Activated naive CD4-positive, alpha-beta T cell treated with anti-CD3 and anti-CD28 coated beads for 36 hours (primary cell): ENCODE measurements around the gene NLRP1. TPM values are rescaled to one million over a fixed set of nuclear protein-coding genes. Genes with fewer than 3 reads are reported as not detected.

Experiments used
- CTCF ChIA-PET: fragments of 350-600 bp; sonication (Branson Sonifier 250); formaldehyde crosslinking; loops from one replicate; lab custom pipeline; 2021; ENCODE audit warnings: antibody characterized with exemption; lab: Charles Lee
- DNase-seq: peaks from one replicate; pipeline ENCODE4 v3.0.0-alpha.2; 2020
- H3K27ac Mint-ChIP-seq: one replicate; pipeline ENCODE4 v1.8.0; 2021; ENCODE audit warnings: mild to moderate bottlenecking, mixed read lengths
- H3K27me3 Mint-ChIP-seq: one replicate; pipeline ENCODE4 v1.8.0; 2021; ENCODE audit warnings: low read depth, mixed read lengths
- H3K36me3 Mint-ChIP-seq: one replicate; pipeline ENCODE4 v1.8.0; 2021; ENCODE audit warnings: low read depth, mixed read lengths
- H3K4me1 Mint-ChIP-seq: one replicate; pipeline ENCODE4 v1.8.0; 2021; ENCODE audit warnings: low read depth, mixed read lengths
- H3K4me3 Mint-ChIP-seq: one replicate; pipeline ENCODE4 v1.8.0; 2021; ENCODE audit warnings: mild to moderate bottlenecking, moderate library complexity, mixed read lengths
- H3K9me3 Mint-ChIP-seq: one replicate; pipeline ENCODE4 v1.8.0; 2021; ENCODE audit warnings: mixed read lengths
- intact Hi-C: fragments of 100-400 bp; cut with micrococcal nuclease; formaldehyde crosslinking; loops from one replicate; pipeline ENCODE4 v1.15.1; 2023
- total RNA-seq, 2 experiments: library from RNA; stranded (reverse); gene quantifications; one replicate each; pipeline ENCODE4 v1.2.3, GENCODE V29; 2021

The NLRP1 gene
- total RNA-seq, 2 experiments from 2014 or later = 44.9 to 49.4 TPM

DNA sequence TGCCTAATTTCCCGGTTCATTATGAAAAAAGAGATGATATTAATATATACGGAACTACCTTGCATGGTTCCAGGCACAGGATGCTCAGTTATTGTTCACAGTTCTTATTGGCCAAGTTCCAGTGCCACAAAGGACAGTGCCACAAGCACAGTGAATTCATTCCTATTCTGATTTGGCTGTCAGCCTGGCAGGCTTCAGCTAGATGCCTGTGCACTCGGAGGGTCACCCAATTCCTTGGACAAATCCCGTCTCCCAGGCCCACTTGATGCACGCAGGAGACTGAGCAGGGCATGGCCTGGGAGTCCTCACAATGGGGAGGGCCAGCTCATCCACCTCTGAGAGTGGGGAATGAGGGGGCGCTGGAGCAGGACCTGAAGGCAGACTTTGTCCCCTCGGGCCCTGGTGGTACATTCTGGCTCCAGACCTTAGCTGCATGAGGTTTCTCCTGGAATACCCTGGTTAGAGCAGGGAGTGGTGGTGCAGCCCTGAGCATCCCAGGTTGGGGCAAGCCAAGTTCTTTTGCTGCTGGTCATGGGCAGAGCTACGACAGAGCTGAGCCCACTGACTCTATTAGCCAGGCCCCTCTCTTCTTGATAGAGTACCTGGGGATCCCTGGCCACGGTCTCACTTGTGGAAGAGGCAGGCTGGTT, 56.6 kb downstream of the NLRP1 start:
- H3K36me3 Mint-ChIP-seq = peaks cover 23% of the 10 kb centered on the region
- no peak overlapping the region for H3K4me3 Mint-ChIP-seq
- intact Hi-C loops = loop anchor here (2.0 kb wide), 1 partner anchor 57 kb away; the partner anchor contains the start of gene NLRP1
- no peaks in the 10 kb centered on the region for H3K9me3 Mint-ChIP-seq
- DNase-seq = no peak
- H3K27me3 Mint-ChIP-seq = no peaks in the 10 kb centered on the region
- CTCF ChIA-PET = interaction anchor here (0.7 kb wide), 1 partner anchor 909 kb away, joined by 3 read pairs; no protein-coding TSS in a partner anchor
- peak overlapping the region; percentile 70 for H3K27ac Mint-ChIP-seq
- peaks cover 17% of the 10 kb centered on the region for H3K4me1 Mint-ChIP-seq

DNA sequence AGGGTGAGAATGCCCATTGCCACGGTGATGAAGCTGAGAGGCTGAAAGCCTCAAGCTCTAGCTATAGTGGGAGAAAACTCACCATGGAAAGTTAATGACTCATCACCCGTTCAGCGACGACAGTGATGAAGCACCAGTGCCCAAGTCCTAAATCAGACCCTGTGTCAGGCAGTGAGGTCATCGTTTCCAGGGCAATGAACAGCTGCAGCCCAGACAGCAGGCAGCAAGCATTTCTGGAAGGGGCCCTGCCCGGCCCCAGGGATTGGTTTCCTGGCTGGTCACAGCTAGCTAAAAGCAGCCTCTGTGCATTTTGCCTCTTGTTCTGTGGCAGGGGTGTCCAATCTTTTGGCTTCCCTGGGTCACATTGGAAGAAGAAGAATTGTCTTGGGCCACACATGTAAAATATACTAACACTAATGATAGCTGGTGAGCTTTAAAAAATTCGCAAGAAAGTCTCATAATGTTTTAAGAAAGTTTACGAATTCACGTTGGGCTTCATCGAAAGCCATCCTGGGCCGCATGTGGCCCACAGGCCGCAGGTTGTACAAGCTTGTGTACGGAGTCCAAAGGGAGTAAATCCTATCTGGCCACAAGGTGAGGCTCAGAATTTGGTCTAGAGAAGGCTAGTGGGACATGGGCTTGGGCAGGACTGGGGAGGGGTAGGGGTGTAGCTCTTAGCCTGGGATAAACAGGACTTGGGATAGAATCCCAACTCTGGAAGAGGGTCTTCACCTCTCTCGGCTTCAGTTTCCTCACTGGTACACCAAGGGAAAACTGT, 57.3 kb downstream of the NLRP1 start:
- intact Hi-C loops = loop anchor here (1.0 to 2.0 kb wide), 2 partner anchors 41 to 58 kb away; partner anchors contain the start of genes DERL2, MIS12 and NLRP1
- peak overlapping the region; percentile 80 for H3K27ac Mint-ChIP-seq
- H3K9me3 Mint-ChIP-seq = no peaks in the 10 kb centered on the region
- CTCF ChIA-PET = interaction anchor here (0.7 to 0.9 kb wide), 2 partner anchors 40 to 909 kb away, joined by 3 read pairs; no protein-coding TSS in a partner anchor
- no peak overlapping the region for H3K4me3 Mint-ChIP-seq
- peak; percentile 87 for DNase-seq
- H3K4me1 Mint-ChIP-seq = peaks cover 17% of the 10 kb centered on the region
- H3K36me3 Mint-ChIP-seq = peaks cover 18% of the 10 kb centered on the region
- no peaks in the 10 kb centered on the region for H3K27me3 Mint-ChIP-seq

DNA sequence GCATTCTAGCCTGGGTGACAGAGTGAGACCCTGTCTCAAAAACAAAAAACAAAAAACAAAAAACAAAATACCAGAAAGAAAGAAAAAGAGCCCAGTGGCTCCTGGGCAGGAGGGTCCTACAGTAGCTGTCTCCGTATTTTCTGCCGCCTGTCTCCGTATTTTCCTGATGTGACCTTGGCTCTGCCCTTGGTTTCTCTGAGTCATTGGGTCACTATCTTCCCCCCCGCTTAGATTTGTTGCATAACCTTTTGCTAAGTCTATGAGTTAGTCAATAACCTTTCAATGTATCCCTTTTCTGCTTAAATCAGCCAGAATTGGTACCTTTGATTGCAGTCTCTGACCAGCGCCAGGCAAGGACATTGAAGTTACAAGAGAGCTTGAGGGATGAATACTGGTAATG, 61.1 kb downstream of the NLRP1 start:
- intact Hi-C loops = no loop called here
- peaks cover 15% of the 10 kb centered on the region for H3K36me3 Mint-ChIP-seq
- H3K9me3 Mint-ChIP-seq = no peaks in the 10 kb centered on the region
- no peak for DNase-seq
- CTCF ChIA-PET = no interaction called here
- no peaks in the 10 kb centered on the region for H3K27me3 Mint-ChIP-seq
- H3K27ac Mint-ChIP-seq = no peak overlapping the region
- H3K4me1 Mint-ChIP-seq = peaks cover 17% of the 10 kb centered on the region
- no peak overlapping the region for H3K4me3 Mint-ChIP-seq

DNA sequence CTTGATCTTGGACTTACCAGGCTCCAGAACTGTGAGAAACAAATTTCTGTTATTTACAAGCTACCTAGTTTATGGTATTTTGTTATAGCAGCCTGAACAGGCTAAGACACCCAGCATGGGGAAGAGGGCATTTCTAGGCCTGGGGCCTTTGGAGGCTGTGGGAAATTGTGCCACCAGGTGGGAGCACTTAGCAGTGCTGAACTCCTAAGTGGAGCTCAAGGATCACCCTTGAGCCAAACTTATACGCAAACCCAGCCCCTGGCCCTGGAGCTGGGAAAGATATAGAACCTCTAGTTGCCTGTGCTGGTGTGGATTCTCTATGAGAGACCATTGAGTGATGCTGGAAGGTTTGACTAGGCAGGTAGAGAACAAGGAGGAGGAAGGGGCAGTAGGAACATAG, 61.8 kb downstream of the NLRP1 start:
- no peak overlapping the region for H3K4me3 Mint-ChIP-seq
- DNase-seq = no peak
- H3K9me3 Mint-ChIP-seq = no peaks in the 10 kb centered on the region
- H3K27me3 Mint-ChIP-seq = no peaks in the 10 kb centered on the region
- H3K4me1 Mint-ChIP-seq = peaks cover 15% of the 10 kb centered on the region
- no peak overlapping the region for H3K27ac Mint-ChIP-seq
- intact Hi-C loops = no loop called here
- CTCF ChIA-PET = interaction anchor here (0.6 to 0.7 kb wide), 2 partner anchors 29 to 87 kb away, joined by 3 to 4 read pairs; no protein-coding TSS in a partner anchor
- peaks cover 21% of the 10 kb centered on the region for H3K36me3 Mint-ChIP-seq

DNA sequence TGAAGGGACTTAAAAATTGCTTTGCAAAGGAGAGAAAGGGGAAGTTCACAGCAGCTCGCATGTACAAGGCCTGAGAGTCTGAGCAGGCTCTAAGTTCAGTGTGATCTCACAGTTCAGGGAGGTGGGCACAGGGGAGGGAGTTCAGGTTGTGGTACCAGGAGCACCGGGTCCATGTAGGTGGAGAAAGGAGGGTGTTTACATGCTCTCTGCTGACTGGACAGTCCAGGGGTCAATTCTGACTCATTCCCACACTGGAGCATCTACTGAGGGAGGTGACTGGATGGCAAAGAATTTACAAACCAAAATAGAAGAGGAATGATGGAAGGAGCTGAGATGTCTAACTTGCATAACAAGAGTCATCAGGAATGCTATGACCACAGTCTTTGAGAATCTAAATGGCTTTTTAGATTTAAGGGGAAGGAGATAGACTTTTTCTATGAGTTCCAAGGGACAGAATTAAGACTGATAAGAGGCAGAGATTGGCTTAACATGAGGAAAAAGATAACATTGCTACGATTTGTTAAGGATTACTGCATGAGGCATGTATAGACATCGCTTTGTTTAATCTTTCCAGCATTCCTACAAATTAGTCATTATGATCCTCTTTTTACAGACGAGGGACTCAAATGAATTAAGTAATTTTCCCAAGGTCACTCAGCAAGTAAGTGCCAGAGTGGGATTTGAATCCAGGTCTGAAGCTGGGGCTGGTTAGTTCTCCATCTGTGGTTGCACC, 68.1 kb downstream of the NLRP1 start:
- peaks cover 36% of the 10 kb centered on the region for H3K36me3 Mint-ChIP-seq
- no peaks in the 10 kb centered on the region for H3K27me3 Mint-ChIP-seq
- no peak overlapping the region for H3K4me3 Mint-ChIP-seq
- H3K4me1 Mint-ChIP-seq = peaks cover 24% of the 10 kb centered on the region
- DNase-seq = no peak
- H3K9me3 Mint-ChIP-seq = no peaks in the 10 kb centered on the region
- CTCF ChIA-PET = interaction anchor here (1.1 kb wide), 2 partner anchors 11 to 13 kb away, joined by 3 read pairs; no protein-coding TSS in a partner anchor
- intact Hi-C loops = no loop called here
- no peak overlapping the region for H3K27ac Mint-ChIP-seq

DNA sequence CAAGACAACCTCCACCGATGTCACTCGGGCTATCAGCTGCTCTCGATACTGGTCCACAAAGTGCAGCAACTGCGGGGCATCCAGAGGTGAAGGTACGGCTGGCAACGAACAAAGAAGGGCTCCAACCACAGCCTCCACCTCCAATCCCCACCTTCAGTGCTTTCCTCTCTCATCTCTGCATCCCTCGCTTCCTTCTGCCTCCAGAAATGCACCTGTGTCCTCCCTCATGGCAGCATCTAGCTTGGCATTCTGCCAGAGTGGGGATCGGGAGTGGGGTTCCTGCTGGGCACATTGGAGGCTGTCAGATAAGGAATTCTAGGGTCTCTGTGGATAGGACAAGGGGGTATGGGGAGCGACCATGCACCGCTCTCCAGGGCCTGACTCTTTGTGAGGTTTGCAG, 69.3 kb downstream of the NLRP1 start:
- H3K4me1 Mint-ChIP-seq = peaks cover 24% of the 10 kb centered on the region
- H3K4me3 Mint-ChIP-seq = no peak overlapping the region
- H3K27ac Mint-ChIP-seq = no peak overlapping the region
- no peaks in the 10 kb centered on the region for H3K9me3 Mint-ChIP-seq
- H3K27me3 Mint-ChIP-seq = no peaks in the 10 kb centered on the region
- peaks cover 32% of the 10 kb centered on the region for H3K36me3 Mint-ChIP-seq
- intact Hi-C loops = no loop called here
- CTCF ChIA-PET = interaction anchor here (0.6 to 1.1 kb wide), 2 partner anchors 9 to 1504 kb away, joined by 3 read pairs; no protein-coding TSS in a partner anchor
- no peak for DNase-seq

DNA sequence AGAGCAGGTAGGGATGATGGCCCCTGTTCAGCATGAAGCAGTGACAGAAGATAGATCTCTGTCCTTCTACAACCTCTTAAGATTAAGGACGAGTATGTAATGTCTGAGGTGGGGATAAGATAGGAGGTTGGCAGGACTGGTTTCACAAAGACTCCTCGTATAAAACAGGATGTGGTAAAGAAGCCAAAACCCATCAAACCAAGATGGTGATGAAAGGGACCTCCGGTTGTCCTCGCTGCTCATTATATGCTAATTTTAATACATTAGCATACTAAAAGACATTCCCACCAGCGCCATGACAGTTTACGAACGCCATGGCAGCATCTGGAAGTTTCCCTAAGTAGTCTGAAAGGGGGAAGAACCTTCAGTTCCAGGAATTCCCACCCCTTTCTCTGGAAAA, 70.7 kb downstream of the NLRP1 start:
- Mint-ChIP-seq H3K4me3 (no peak overlapping the region), H3K27ac (peak overlapping the region; percentile 32), H3K9me3 (no peaks in the 10 kb centered on the region), H3K36me3 (peaks cover 35% of the 10 kb centered on the region), H3K27me3 (no peaks in the 10 kb centered on the region), H3K4me1 (peaks cover 24% of the 10 kb centered on the region)
- CTCF ChIA-PET = no interaction called here
- DNase-seq = peak; percentile 14
- intact Hi-C loops = no loop called here

DNA sequence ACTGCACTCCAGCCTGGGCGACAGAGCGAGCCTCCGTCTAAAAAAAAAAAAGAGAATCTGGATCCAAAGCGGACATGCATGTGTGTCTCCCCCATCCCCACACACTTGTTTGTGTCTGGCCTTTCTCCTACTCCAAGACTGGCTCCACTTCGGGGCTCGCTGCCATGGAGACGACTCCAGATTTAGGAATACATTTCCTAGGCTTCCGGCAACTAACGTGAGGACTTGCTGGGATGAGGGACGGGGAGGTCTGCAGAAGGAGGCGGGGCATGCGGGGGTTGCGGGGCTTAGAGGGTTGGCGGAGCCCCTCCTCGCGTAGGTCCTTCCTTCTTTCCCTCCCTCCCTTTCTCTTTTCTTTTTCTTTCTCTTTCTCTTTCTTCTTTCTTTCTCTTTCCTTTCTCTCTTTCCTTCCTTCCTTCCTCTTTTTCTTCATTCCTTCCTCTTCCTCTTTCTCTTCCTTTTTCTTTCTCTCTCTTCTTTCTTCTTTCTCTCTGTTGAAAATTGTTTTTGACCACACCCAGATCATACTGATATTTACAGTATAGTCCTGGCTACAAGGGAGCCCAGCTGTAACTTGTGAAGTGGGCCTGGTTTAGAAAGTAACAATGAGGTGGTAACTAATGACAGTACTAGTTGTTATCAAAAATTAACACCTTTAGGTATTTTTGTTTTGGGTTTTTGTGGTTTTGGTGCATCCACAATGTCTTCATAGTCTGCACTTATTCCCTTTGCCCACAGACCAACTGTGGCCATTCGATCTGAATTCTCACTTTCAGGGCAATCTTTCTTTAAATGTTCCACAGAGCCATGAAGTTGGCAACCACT, 72.7 kb downstream of the NLRP1 start:
- Mint-ChIP-seq H3K4me3 (no peak overlapping the region), H3K36me3 (peaks cover 28% of the 10 kb centered on the region), H3K4me1 (peaks cover 24% of the 10 kb centered on the region), H3K27ac (no peak overlapping the region), H3K9me3 (no peaks in the 10 kb centered on the region), H3K27me3 (no peaks in the 10 kb centered on the region)
- no peak for DNase-seq
- CTCF ChIA-PET = no interaction called here
- intact Hi-C loops = no loop called here

DNA sequence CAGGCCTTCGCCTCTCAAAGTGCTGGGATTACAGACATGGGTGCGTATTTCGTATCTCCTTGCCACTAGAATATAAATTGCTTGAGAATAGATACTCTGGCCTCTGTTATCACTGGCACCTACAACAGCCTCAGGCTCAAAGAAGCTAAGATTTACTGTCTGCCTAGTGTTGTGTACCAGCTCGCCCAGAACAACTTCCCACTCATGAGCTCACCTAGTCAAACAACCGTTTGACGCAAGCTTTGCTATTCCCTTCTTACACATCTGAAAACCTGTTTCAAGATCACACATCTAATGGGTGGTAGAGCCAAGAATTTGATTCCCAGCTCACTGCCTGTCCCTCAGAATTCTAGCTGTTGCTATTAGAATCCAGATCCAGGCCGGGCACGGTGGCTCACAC, 73.5 kb downstream of the NLRP1 start:
- peaks cover 24% of the 10 kb centered on the region for H3K4me1 Mint-ChIP-seq
- H3K27ac Mint-ChIP-seq = no peak overlapping the region
- no peaks in the 10 kb centered on the region for H3K27me3 Mint-ChIP-seq
- CTCF ChIA-PET = no interaction called here
- intact Hi-C loops = no loop called here
- no peaks in the 10 kb centered on the region for H3K9me3 Mint-ChIP-seq
- no peak overlapping the region for H3K4me3 Mint-ChIP-seq
- no peak for DNase-seq
- peaks cover 22% of the 10 kb centered on the region for H3K36me3 Mint-ChIP-seq

DNA sequence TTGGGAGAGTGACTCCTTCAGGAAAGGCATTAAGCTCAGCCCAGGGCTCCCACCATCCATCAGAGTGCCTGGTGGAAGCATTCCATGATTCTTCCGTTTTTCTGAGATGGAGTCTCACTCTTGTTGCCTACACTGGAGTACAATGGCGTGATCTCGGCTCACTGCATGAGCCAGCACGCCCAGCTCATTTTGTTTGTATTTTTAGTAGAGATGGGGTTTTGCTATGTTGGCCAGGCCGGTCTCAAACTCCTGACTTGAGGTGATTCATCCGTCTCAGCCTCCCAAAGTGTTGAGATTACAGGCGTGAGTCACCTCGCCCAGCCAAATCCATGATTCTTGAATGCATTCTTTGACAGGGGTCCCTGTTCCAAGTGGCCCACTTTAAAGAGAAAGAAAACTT, 74.8 kb downstream of the NLRP1 start:
- peaks cover 12% of the 10 kb centered on the region for H3K36me3 Mint-ChIP-seq

DNA sequence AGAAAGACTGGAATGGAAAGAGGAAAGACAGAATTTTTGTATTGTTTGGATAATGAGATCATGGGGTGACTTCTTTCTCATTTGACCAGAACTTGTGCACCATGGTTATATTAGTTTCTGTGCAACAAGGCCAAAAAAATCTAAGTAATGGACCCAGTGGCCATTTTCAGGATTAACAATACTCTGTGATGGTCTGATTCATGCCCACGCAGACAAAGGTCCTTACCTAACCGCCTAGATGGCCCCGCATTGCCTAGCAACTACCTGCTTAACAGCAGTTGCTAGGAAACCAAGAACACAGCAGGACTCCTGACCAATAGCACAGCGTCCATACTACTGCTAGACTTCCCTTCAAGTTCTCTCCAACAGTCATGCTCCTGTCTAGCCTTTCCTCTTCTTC, 75.5 kb downstream of the NLRP1 start:
- Mint-ChIP-seq H3K36me3 (peaks cover 9% of the 10 kb centered on the region), H3K4me3 (no peak overlapping the region), H3K4me1 (peaks cover 15% of the 10 kb centered on the region), H3K9me3 (no peaks in the 10 kb centered on the region), H3K27me3 (no peaks in the 10 kb centered on the region), H3K27ac (no peak overlapping the region)
- DNase-seq = no peak
- CTCF ChIA-PET = no interaction called here
- intact Hi-C loops = no loop called here

More for the DNA sequence above, 74.8 kb downstream of the NLRP1 start:
- Mint-ChIP-seq H3K9me3 (no peaks in the 10 kb centered on the region), H3K27me3 (no peaks in the 10 kb centered on the region), H3K4me3 (no peak overlapping the region), H3K4me1 (peaks cover 19% of the 10 kb centered on the region), H3K27ac (no peak overlapping the region)
- CTCF ChIA-PET = no interaction called here
- intact Hi-C loops = no loop called here
- DNase-seq = no peak
